Activated CD4-positive, alpha-beta memory T cell treated with anti-CD3 and anti-CD28 coated beads for 36 hours (primary cell): ENCODE data around the gene ELK1. TPM values are rescaled to one million over a fixed set of nuclear protein-coding genes. Genes with fewer than 3 reads are reported as not detected.
"Not testable (repeated sequence)": the region's sequence is repeated elsewhere in the genome, so short reads cannot be mapped to it uniquely, and the experiment has no call there.

Experiments used
- CTCF ChIA-PET: fragments of 350-600 bp; sonication (Branson Sonifier 250); formaldehyde crosslinking; loops from one replicate; lab custom pipeline; 2021; ENCODE audit warnings: antibody characterized with exemption, inconsistent platforms; lab: Charles Lee
- POLR2A ChIA-PET: fragments of 350-600 bp; sonication (Branson Sonifier 250); formaldehyde crosslinking; loops from one replicate; lab custom pipeline; 2021; ENCODE audit warnings: antibody characterized with exemption; lab: Charles Lee
- DNase-seq: peaks from one replicate; pipeline ENCODE4 v3.0.0-alpha.2; 2020
- H3K27ac Mint-ChIP-seq: one replicate; pipeline ENCODE4 v1.8.0; 2021; ENCODE audit warnings: mixed read lengths
- H3K27me3 Mint-ChIP-seq: one replicate; pipeline ENCODE4 v1.8.0; 2021; ENCODE audit warnings: mixed read lengths
- H3K36me3 Mint-ChIP-seq: one replicate; pipeline ENCODE4 v1.8.0; 2021; ENCODE audit warnings: mixed read lengths
- H3K4me1 Mint-ChIP-seq: one replicate; pipeline ENCODE4 v1.8.0; 2021; ENCODE audit warnings: low read depth, mixed read lengths
- H3K4me3 Mint-ChIP-seq: one replicate; pipeline ENCODE4 v1.8.0; 2021; ENCODE audit warnings: mild to moderate bottlenecking, mixed read lengths
- H3K9me3 Mint-ChIP-seq: one replicate; pipeline ENCODE4 v1.8.0; 2021; ENCODE audit warnings: mixed read lengths
- intact Hi-C: fragments of 100-400 bp; cut with micrococcal nuclease; formaldehyde crosslinking; loops from one replicate; pipeline ENCODE4 v1.15.1; 2023
- total RNA-seq, 2 experiments: library from RNA; stranded (reverse); gene quantifications; one replicate each; pipeline ENCODE4 v1.2.3, GENCODE V29; 2021

Gene ELK1, protein sequence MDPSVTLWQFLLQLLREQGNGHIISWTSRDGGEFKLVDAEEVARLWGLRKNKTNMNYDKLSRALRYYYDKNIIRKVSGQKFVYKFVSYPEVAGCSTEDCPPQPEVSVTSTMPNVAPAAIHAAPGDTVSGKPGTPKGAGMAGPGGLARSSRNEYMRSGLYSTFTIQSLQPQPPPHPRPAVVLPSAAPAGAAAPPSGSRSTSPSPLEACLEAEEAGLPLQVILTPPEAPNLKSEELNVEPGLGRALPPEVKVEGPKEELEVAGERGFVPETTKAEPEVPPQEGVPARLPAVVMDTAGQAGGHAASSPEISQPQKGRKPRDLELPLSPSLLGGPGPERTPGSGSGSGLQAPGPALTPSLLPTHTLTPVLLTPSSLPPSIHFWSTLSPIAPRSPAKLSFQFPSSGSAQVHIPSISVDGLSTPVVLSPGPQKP
- total RNA-seq = 10 to 100 TPM; 93.6 to 95.3 TPM

DNA sequence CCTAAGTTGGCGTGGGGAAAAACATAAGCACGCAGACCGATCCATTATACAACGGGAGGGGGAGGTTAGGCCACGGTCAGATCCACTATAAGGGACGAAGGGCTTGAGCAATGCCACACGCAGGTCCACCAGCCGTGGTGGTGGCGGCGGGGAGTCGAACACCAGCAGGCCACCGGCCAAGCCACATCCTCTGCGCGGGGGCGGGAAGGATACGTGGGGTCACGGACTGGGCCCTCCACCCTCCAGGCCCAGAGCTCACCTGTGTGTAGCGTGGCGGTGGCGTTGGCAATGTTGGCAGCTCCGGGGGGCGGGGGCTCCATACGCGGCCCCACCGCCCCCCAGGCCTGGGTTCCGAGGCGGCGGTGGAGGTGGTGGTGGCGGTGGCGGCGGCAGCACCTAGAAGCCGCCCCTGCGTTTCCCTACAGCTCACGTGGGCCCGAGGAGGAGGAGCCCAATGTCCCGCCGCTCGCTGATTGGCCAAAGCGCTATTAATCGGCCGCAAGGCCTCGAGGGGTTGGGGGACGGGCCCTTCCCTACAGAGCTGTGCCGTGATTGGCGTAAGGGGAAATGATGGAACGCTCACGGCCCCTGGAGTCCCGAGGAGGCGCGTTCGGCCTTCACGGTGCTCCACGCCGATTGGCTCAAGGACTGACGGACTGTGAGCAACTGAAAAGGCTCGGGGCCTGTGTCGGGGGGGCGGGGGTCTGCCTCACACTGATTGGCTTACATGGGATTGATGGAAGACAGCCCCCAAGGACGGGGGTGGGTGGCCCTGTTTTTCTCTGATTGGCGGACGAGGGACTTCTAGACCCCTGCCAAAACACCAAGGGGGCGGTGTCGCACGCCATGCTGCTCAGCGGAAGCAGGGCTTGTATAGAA is at the start of gene ELK1:
TSS of gene ELK1 (minus strand) at position 400 of the 879 bp plus-strand sequence. CDS start 9,122 bp downstream, outside the sequence.
- Mint-ChIP-seq H3K36me3 (peaks cover 48% of the 10 kb centered on the region), H3K4me1 (peaks cover 41% of the 10 kb centered on the region), H3K9me3 (no peaks in the 10 kb centered on the region), H3K4me3 (peak within 1 kb of the TSS; percentile 84), H3K27ac (peak within 1 kb of the TSS; percentile 93), H3K27me3 (no peaks in the 10 kb centered on the region)
- CTCF ChIA-PET = no interaction called here
- intact Hi-C loops = loop anchor here (1.0 to 10.0 kb wide), 6 partner anchors 8 to 506 kb away; partner anchors contain the start of genes ARAF, NDUFB11, RBM10 and TIMP1
- POLR2A ChIA-PET = interaction anchor here (0.8 to 1.9 kb wide), 2 partner anchors 11 to 94 kb away, joined by 5 to 6 read pairs; no protein-coding TSS in a partner anchor
- peak; percentile 94 for DNase-seq

DNA sequence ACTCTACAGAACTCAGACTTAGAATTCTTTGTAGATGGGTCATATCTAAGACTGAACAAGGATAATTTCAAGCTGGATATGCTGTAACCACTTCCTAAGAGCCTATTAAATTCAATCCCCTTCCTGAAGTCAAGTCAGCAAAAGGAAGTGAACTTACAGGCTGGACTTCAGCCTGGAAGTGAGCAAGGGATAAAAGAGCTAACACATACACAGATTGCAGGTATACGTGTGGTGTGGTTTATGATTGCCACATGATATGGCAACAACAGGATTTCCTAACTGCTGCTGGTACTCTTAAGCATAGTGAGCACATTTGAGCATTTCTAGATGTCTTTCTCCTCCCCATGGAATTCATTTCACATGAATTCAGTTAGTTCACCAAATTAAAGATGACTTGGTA is 46.8 kb upstream of the ELK1 start:
- DNase-seq = no peak
- CTCF ChIA-PET = no interaction called here
- Mint-ChIP-seq H3K4me3 (no peak overlapping the region), H3K36me3 (no peaks in the 10 kb centered on the region), H3K27me3 (peaks cover 4% of the 10 kb centered on the region), H3K27ac (no peak overlapping the region), H3K4me1 (no peaks in the 10 kb centered on the region), H3K9me3 (no peaks in the 10 kb centered on the region)
- POLR2A ChIA-PET = no interaction called here
- intact Hi-C loops = no loop called here

DNA sequence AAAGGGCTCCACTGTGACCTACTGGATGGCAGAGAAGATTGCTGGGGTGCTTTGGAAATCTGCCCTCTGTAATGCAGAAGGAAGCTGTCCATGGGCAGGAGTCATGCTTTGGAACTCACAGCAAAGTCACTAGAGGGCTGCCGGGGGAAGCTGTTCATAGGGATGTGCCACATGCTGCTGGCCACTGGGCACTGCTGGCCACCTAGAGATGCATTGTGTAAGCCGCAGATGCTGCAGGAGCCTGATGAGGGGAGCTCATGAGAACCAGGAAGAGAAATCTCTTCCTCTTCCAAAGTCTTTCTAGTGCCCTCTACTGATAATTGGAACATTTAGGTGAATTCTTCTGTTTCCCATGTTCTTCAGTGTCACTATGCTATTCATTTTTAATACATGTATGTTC is 39.8 kb upstream of the ELK1 start:
- intact Hi-C loops = no loop called here
- H3K36me3 Mint-ChIP-seq = no peaks in the 10 kb centered on the region
- no peak for DNase-seq
- CTCF ChIA-PET = no interaction called here
- H3K4me3 Mint-ChIP-seq = no peak overlapping the region
- POLR2A ChIA-PET = no interaction called here
- H3K4me1 Mint-ChIP-seq = no peaks in the 10 kb centered on the region
- H3K27me3 Mint-ChIP-seq = no peaks in the 10 kb centered on the region
- H3K9me3 Mint-ChIP-seq = no peaks in the 10 kb centered on the region
- H3K27ac Mint-ChIP-seq = no peak overlapping the region

DNA sequence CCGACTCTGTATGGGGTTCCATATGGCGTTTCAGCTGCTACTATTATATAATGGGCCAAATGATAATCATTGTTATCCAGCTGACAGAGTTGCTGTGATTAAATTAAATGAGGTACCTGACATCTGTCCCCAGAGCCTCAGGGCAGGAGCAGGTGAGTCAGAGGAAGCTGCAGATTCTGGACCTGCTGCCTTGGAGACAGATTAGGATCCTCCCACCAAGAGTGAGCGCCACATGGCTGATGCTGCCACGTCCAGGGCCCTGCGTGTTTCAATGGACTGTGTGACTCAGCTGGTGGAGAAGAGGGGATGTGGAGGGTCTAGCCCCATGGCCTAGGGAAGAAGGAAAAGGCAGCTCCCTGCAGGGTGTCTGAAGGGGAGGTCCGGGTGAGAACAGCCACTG is 36.9 kb upstream of the ELK1 start:
- Mint-ChIP-seq H3K27me3 (peaks cover 5% of the 10 kb centered on the region), H3K4me3 (no peak overlapping the region), H3K9me3 (no peaks in the 10 kb centered on the region), H3K36me3 (no peaks in the 10 kb centered on the region), H3K27ac (no peak overlapping the region), H3K4me1 (no peaks in the 10 kb centered on the region)
- ChIA-PET POLR2A (no interaction called here), CTCF (no interaction called here)
- no peak for DNase-seq
- intact Hi-C loops = no loop called here

DNA sequence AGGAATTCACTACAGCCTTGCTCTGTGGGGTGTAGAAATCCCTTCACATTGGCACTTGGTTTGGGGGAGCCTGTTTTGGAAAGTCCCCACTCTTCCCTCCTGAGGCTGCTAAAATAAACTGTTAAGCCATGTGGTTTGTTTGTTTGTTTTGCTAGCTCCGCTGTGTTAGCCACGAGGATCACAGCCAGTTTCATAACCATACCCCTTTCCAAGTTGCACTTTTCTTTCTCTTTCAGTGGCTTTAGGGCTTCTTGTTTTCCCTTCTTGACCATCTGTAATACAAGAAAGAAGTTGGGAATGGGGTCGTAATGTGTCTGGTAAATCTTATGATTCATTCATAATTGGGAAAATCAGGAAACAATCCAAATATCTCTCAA is 33.5 kb upstream of the ELK1 start:
- ChIA-PET POLR2A (no interaction called here), CTCF (no interaction called here)
- intact Hi-C loops = no loop called here
- Mint-ChIP-seq H3K36me3 (no peaks in the 10 kb centered on the region), H3K9me3 (no peaks in the 10 kb centered on the region), H3K4me1 (no peaks in the 10 kb centered on the region), H3K27me3 (peaks cover 5% of the 10 kb centered on the region), H3K27ac (no peak overlapping the region), H3K4me3 (no peak overlapping the region)
- DNase-seq = no peak

DNA sequence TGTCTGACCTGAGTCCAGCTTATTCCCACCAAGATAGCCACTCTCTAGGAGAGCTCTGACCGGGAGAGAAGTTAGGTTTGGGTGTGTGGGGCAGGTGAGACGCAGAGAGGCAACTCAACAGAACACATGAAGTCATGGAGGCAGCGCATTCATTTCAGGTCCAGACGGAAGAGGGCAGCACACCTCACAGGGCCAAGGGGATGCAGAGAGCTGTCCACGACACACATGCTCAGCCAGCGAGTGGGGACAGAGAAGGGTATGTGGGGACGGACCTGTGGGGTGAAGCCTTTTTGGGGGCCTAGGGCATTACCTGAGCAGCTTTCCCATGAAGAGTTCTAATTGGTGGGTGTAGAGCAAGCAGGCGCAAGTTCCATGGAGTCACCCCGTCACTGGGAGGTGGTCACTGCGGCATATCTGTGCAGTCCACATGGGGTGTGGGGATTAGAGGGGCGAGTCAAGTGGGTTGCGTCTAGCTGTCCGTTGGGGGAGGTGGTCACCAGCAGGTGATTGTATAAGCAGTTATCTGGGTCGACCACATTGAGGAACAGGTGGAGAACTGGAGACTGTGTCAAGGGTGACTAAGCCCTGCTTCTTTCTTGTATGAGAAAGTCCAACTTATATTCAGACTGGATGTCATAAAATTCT is 32.9 kb upstream of the ELK1 start:
- no peak for DNase-seq
- no peaks in the 10 kb centered on the region for H3K36me3 Mint-ChIP-seq
- peaks cover 5% of the 10 kb centered on the region for H3K27me3 Mint-ChIP-seq
- no peak overlapping the region for H3K27ac Mint-ChIP-seq
- no peak overlapping the region for H3K4me3 Mint-ChIP-seq
- CTCF ChIA-PET = no interaction called here
- POLR2A ChIA-PET = no interaction called here
- H3K9me3 Mint-ChIP-seq = no peaks in the 10 kb centered on the region
- H3K4me1 Mint-ChIP-seq = no peaks in the 10 kb centered on the region
- intact Hi-C loops = no loop called here

DNA sequence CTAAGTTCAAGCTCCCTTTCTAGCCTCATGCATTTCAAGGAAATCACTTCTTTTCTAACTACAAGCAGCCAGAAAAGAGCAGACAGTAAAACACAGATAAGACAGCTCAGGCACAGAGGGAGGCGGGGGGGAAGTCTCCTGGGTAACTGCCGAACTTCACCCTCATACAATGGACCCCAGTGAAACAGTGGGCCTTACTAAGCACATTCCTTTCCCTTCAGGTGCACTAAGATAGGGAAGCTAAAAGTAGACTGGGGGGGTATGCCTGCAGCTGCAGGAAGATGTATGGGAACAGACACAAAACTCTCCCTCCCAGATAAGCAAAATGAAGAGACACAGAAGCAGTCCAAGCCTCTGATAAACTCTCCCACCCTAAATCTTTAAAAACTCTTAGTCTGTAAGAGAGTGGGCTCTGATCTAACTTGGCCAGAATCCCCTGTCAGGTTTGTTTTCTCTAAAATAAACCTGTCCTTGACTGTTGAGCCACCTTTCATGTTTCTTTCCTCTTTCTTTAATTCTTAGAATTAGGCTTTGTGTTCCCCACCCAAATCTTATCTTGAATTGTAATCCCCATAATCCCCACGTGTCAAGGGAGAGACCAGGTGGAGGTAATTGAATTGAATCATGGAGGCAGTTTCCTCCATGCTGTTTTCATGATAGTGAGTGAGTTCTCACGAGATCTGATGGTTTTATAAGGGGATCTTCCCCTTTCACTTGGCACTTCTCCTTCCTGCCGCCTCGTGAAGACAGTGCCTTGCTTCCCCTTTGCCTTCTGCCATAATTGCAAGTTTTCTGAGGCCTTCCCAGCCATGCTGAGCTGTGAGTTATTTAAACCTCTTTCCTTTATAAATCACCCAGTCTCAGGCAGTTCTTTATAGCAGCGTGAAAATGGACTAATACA is 25.8 kb upstream of the ELK1 start:
- H3K27ac Mint-ChIP-seq, H3K9me3 Mint-ChIP-seq, H3K36me3 Mint-ChIP-seq, POLR2A ChIA-PET, intact Hi-C loops, H3K4me1 Mint-ChIP-seq, H3K27me3 Mint-ChIP-seq, CTCF ChIA-PET, DNase-seq, H3K4me3 Mint-ChIP-seq: not testable (repeated sequence)

DNA sequence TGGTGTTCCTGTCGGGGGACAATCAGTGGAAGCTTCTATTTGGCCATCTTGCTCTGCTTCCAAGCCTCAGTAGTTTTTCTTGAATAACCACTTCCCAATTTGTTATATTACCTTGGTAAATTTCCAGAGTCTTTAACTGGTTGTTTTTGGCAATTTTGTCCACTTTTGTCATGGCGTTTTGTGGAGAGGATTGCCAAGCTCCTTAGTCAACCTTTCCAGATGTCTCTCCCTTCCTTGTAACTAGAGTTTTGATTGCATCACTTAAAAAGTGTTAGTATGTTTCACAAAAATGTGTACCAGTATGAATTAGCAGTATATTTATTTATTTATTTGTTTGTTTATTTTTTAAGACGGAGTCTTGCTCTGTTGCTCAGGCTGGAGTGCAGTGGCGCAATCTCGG is 24.4 kb upstream of the ELK1 start:
- Mint-ChIP-seq H3K27me3 (no peaks in the 10 kb centered on the region), H3K4me1 (no peaks in the 10 kb centered on the region), H3K9me3 (no peaks in the 10 kb centered on the region), H3K4me3 (no peak overlapping the region), H3K27ac (no peak overlapping the region), H3K36me3 (no peaks in the 10 kb centered on the region)
- POLR2A ChIA-PET = interaction anchor here (0.6 kb wide), 1 partner anchor 367 kb away, joined by 4 read pairs; no protein-coding TSS in a partner anchor
- intact Hi-C loops = no loop called here
- DNase-seq = no peak
- CTCF ChIA-PET = no interaction called here

DNA sequence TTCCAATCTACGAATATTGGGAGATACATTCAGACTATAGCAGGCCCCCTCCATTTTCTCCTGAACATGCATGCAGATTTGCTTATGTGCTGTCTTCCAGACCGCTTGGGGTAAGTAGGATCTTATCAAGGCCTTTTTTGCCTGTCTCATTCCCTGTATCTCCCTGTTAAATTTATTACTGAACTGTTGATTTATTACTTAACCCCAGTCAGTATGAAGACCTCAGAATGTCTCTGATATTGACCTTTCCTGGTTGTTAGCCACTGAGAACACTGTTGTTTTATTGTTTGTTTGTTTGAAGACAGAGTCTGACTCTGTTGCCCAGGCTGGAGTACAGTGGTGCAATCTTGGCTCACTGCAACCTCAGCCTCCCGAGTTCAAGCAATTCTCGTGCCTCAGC is 15.4 kb upstream of the ELK1 start:
- DNase-seq, H3K4me3 Mint-ChIP-seq, H3K27ac Mint-ChIP-seq, H3K9me3 Mint-ChIP-seq, intact Hi-C loops, H3K36me3 Mint-ChIP-seq, CTCF ChIA-PET, POLR2A ChIA-PET, H3K27me3 Mint-ChIP-seq: not testable (repeated sequence)
- peaks cover 22% of the 10 kb centered on the region for H3K4me1 Mint-ChIP-seq

DNA sequence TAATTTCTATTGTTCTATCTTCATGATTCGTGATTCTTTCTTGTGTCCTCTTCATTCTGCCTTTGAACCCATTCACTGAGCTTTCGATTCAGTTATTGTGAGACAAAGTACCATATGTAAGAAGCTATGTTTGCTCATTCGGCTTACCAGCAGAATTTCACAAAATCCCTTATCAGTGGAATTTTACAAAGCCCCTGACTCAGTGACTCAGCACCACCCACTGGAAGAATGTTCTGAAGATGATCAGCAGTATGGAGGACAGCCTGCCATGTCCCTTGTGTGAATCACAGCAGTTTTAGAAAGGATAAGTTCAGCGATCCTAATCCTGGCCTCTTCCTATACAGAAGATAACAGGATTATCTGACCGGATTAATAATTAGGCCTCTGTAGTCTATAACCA is 14.4 kb upstream of the ELK1 start:
- no peak for DNase-seq
- POLR2A ChIA-PET = no interaction called here
- Mint-ChIP-seq H3K4me1 (peaks cover 29% of the 10 kb centered on the region), H3K27me3 (no peaks in the 10 kb centered on the region), H3K4me3 (no peak overlapping the region), H3K27ac (peak overlapping the region; percentile 59), H3K9me3 (no peaks in the 10 kb centered on the region), H3K36me3 (no peaks in the 10 kb centered on the region)
- CTCF ChIA-PET = no interaction called here
- intact Hi-C loops = loop anchor here (5.0 kb wide), 1 partner anchor 173 kb away; the partner anchor contains the start of gene ZNF81

DNA sequence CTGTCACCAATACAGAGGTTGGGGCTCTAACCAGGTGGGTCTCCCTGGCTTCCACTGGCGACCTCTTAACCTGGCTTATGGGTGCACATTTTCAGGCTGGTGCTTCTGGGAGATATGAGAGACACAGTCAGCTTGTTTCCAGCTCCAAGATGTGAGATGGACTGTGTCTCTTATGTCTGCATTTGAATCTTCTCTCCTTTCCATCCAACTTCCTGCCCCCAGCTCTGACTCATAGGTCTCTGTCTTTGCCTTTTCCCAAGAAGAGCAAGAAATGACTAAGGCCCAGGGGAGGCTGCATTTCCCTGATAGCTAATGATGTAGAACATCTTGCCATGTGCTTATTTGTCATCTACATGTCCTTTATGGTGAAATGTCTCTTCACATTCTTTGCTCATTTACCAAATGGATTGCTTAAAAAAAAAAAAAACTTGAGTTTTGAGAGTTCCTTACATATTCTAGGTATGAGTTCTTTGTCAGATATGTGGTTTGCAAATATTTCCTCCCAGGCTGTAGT is 11.8 kb upstream of the ELK1 start:
- H3K27ac Mint-ChIP-seq = peak overlapping the region; percentile 98
- peak; percentile 76 for DNase-seq
- peak overlapping the region; percentile 35 for H3K4me3 Mint-ChIP-seq
- ChIA-PET CTCF (interaction anchor here (0.8 kb wide), 1 partner anchor 33 kb away, joined by 3 read pairs; the partner anchor contains the start of gene CFP), POLR2A (interaction anchor here (1.9 kb wide), 1 partner anchor 12 kb away, joined by 6 read pairs; the partner anchor contains the start of gene ELK1)
- H3K36me3 Mint-ChIP-seq = peaks cover 2% of the 10 kb centered on the region
- H3K27me3 Mint-ChIP-seq = no peaks in the 10 kb centered on the region
- H3K9me3 Mint-ChIP-seq = no peaks in the 10 kb centered on the region
- peaks cover 36% of the 10 kb centered on the region for H3K4me1 Mint-ChIP-seq
- intact Hi-C loops = loop anchor here (1.0 to 5.0 kb wide), 2 partner anchors 12 to 175 kb away; partner anchors contain the start of genes ELK1 and ZNF81
